GM19240 (cell line): ENCODE results near the gene CCL20.
"Not testable (repeated sequence)": the region's sequence is repeated elsewhere in the genome, so short reads cannot be mapped to it uniquely, and the experiment has no call there.

Experiments
- DNase-seq: peaks from one replicate; pipeline ENCODE4 v3.0.0; 2011; ENCODE audit warnings: low spot score; ENCODE audit not compliant: insufficient read length

Gene CCL20

DNA sequence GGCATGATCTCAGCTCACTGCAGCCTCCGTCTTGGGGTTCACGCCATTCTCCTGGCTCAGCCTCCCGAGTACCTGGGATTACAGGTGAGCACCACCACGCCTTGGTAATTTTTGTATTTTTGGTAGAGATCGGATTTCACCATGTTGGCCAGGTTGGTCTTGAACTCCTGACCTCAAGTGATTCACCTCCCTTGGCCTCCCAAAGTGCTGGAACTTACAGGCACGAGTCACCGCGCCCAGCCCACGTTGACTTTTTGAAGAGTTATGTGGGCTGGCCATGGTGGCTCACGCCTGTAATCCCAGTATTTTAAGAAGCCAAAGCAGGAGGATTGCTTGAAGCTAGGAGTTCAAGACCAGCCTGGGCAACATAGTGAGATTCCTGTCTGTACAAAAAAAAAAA, 20.8 kb downstream of the CCL20 start:
- no peak for DNase-seq

- DNase-seq, result no peak
Observed at GRCh38 chr2:227834916-227835650, 21.4 kb downstream of the CCL20 start.

- not testable (repeated sequence) for DNase-seq
Observed at GRCh38 chr2:227839339-227840129, 25.9 kb downstream of the CCL20 start.

- DNase-seq, result no peak
Observed at GRCh38 chr2:227846831-227847230, 33.2 kb downstream of the CCL20 start.

DNA sequence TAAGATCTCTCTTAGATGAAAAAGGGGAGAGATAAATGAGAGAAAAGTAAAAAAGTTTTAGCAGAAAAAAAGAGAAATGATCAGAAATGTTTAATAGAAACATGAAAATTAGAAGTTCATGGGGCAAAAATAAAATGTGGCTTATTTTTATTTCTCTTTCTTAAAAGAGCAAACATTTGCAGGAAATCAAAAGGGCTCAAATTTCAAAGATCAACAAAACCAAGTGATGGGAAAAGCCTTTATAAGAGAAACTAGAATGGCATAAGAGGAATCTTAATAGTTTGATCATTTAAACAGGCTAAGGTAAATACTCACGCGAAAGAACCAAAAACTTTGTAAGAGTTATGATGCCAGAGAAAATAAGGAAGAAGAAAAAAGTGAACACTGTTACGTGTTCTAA, 34.5 kb downstream of the CCL20 start:
- no peak for DNase-seq

DNA sequence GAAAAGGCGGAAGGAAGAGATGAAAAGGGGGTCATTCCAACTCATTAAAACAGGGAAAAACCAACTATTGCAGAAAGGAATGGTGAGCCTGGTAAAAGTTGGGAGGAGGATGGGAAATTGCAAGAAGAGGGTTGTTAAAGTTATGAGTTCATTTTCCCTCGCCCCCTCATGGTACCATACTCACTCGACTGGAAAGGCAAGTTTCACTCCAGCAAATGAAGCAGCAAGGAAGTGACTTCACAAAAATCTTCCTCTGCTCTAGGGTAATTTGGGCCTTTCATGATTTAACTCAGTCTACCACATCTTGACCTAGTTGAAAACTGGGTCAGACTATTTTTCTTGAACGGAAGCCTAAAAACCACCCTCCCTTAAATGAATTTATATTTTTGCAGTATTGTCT, 34.9 kb downstream of the CCL20 start:
- no peak for DNase-seq

DNA sequence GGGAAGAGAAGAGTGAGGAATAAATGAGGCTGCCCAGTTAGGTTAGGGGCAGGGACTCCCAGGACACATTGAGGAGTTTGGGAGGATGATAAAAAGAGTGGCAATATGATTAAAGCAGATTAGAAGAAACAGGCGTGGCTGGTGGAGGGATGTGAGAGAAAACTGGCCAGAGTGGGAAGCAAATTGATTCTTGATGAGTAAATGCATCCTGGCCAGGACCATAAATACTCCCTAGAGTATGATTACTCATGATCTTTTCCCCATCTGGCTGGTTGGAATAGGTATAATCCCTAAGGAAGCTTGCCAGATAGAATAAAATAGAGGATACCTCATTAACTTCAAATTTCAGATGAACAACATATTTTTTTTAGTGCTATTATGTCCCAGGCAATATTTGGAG, 36.3 kb downstream of the CCL20 start:
- no peak for DNase-seq

GRCh38 chr2:227853204-227853629, 39.6 kb downstream of the CCL20 start:
- no peak for DNase-seq

DNA sequence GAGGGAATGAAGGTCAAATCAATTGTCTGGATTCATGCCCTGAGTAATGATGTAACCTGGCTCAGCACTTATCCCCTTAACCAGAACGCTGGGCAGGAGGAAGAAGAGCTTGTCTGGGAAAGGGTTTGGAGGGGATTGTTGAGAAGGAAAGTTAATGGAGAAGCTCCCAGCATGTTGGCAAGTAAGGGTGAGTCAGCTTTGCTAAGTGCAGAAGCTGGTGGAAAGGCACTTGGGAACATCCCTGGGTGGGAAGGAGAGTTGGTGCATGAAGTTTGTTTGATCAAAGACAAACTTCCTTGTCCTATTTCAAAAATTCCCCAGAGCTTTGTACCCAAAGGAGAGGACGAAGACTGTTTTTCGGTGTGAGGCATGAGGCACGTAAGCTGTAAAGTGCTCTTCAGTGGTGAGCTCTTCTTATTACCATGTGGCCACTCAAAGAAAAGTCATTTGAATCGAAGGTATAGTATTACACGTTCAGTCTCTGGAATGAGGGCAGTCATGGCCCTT, 40.2 kb downstream of the CCL20 start:
- no peak for DNase-seq

GRCh38 chr2:227855440-227855839, 41.8 kb downstream of the CCL20 start:
- no peak for DNase-seq

GRCh38 chr2:227856697-227857096, 43.1 kb downstream of the CCL20 start:
- no peak for DNase-seq

DNA sequence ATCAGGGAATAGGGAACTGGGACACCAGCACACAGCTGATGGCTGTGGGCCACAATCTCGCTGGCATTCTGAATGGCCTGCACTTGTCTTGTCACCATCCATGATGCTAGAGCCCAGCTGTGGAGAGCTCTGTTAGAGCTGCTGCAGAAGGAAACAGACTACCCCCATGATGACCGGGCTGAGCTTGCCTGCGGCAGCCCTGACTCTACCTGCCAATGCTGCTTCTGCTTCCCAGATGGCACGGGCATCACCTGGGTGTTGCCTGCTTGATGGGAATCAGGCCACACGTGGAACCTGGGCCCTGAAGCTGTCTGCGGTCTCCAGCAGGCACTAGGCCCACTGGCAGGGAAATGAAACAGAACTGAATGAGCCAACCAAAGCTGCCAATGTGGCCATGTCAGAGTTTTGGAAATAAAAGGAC, 46.6 kb downstream of the CCL20 start:
- DNase-seq, result no peak

- DNase-seq, result no peak
Observed at GRCh38 chr2:227861011-227861410, 47.4 kb downstream of the CCL20 start.

- peak; percentile 19 for DNase-seq
Observed at GRCh38 chr2:227862227-227862740, 48.6 kb downstream of the CCL20 start.

DNA sequence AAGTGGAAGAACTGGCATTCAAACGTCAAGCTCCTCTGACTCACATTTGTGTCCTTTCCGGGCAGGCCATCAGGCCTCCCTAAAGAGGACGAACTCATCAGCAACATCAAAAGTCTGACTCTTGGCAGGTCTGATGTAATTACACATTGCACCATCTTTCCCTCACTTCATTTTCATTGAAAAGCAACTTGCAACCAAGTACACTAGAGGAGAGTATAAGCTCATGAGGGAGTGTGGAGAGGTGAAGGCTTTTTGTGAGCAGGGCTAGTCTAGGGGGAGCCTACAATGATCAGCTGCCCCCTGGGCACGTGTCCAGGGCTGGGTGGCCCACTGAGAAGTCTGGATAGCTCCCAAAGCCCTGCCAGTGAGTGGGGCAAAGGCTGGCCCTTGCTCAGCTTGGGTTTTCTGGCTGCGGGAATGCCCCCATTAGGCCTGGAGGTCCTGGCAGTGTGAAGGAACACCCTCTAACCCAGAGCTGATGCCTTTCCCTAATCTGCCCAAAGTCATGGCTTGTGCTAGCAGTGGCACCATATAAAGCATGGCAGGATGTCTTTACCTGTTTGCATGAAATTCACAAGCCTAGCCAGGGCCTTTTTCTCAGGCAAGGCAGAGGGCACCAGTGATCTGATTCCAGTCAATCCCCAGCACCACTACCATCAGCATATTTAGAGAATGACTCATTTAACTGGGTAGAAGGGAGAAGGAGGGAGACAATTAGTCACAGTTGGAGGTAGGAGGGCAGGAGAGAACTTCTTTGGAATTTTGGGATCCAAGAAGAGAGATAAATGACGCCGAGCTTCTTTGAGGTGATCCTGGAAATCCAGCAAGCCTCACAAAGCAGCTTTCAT, 49.3 kb downstream of the CCL20 start:
- no peak for DNase-seq

- no peak for DNase-seq
Observed at GRCh38 chr2:227864161-227864756, 50.6 kb downstream of the CCL20 start.

DNA sequence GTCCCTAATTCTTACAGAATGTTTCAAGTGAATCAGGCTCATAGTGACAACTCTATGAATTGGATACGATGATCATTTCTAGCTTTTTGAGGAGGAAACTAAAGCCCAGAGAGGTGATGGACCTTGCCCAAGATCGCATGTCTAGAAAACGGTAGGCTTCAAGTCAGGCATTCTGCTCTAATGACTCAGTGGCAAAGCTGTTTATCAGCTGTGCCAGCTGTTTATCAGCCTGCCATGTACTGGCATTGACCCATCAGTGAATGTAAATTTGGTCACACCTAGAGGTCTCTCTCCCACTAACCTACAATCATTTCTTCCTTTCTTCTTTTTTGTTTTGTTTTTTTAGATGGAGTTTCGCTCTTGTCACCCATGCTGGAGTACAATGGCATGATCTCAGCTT, 51.6 kb downstream of the CCL20 start:
- no peak for DNase-seq
